ENCODE results near the gene PCDHA7.

GRCh38 chr5:140833993-140834392, at the start of gene PCDHA7:
- TF ChIP-seq CTCF (conservative IDR thresholded peaks at IDR 0.05) (0 out of 2 replicates have a peak, but pooled peaks have one; percentile 19), EZH2 (IDR thresholded peaks at IDR 0.05; ENCODE audit: low read depth) (no peak)

Data from PC-9 (cell line).